Measurements from ENCODE around the gene BANF2. TPM values are rescaled to one million over a fixed set of nuclear protein-coding genes. Genes with fewer than 3 reads are reported as not detected.

Gene BANF2
- total and polyA plus RNA-seq, 4 donors, result not detected

GRCh38 chr20:17750722-17751045 is 50.9 kb downstream of the BANF2 start:
- no peak for DNase-seq
- H3K9me3 ChIP-seq (ENCODE audit: control insufficient read depth, low read length), result no peaks in the 10 kb centered on the region
- H3K27me3 ChIP-seq (ENCODE audit: control insufficient read depth in 1 of 2, insufficient read depth in 2 of 2, low read length in 1 of 2), result no peaks in the 10 kb centered on the region
- no peaks in the 10 kb centered on the region for H3K4me1 ChIP-seq (ENCODE audit: control insufficient read depth in 1 of 2, insufficient read depth in 2 of 2, low read length in 2 of 2)
- 90 to 92% methylated on average over 2 of the region's 2 CpGs for WGBS, 2 donors
- no peak for ATAC-seq (ENCODE audit: low FRiP score)
- no peaks in the 10 kb centered on the region for H3K36me3 ChIP-seq (ENCODE audit: control insufficient read depth in 1 of 2, insufficient read depth in 2 of 2, low read length in 1 of 2)
- intact Hi-C loops (cut with DNase I), result no loop called here
- no peak overlapping the region for H3K4me3 ChIP-seq (ENCODE audit: low read length in 2 of 2)
- H3K27ac ChIP-seq (ENCODE audit: low read depth in 1 of 2, low read length in 2 of 2), result no peak overlapping the region

GRCh38 chr20:17751640-17752039 is 51.9 kb downstream of the BANF2 start:
- Histone ChIP-seq H3K9me3 (ENCODE audit: control insufficient read depth, low read length) (no peaks in the 10 kb centered on the region), H3K36me3 (ENCODE audit: control insufficient read depth in 1 of 2, insufficient read depth in 2 of 2, low read length in 1 of 2) (no peaks in the 10 kb centered on the region), H3K27ac (ENCODE audit: low read depth in 1 of 2, low read length in 2 of 2) (no peak overlapping the region), H3K4me1 (ENCODE audit: control insufficient read depth in 1 of 2, insufficient read depth in 2 of 2, low read length in 2 of 2) (no peaks in the 10 kb centered on the region), H3K27me3 (ENCODE audit: control insufficient read depth in 1 of 2, insufficient read depth in 2 of 2, low read length in 1 of 2) (no peaks in the 10 kb centered on the region), H3K4me3 (ENCODE audit: low read length in 2 of 2) (no peak overlapping the region)
- no peak for ATAC-seq (ENCODE audit: low FRiP score)
- DNase-seq, result no peak
- 86 to 91% methylated on average over 8 of the region's 8 CpGs for WGBS, 2 donors
- intact Hi-C loops (cut with DNase I), result no loop called here

GRCh38 chr20:17752459-17752858 is 52.7 kb downstream of the BANF2 start:
- intact Hi-C loops (cut with DNase I), result no loop called here
- no peaks in the 10 kb centered on the region for H3K27me3 ChIP-seq (ENCODE audit: control insufficient read depth in 1 of 2, insufficient read depth in 2 of 2, low read length in 1 of 2)
- WGBS, 2 donors, result 41 to 71% methylated on average over 2 of the region's 2 CpGs
- no peak overlapping the region for H3K4me3 ChIP-seq (ENCODE audit: low read length in 2 of 2)
- ATAC-seq (ENCODE audit: low FRiP score) (no peak), DNase-seq (no peak)
- H3K36me3 ChIP-seq (ENCODE audit: control insufficient read depth in 1 of 2, insufficient read depth in 2 of 2, low read length in 1 of 2), result no peaks in the 10 kb centered on the region
- no peak overlapping the region for H3K27ac ChIP-seq (ENCODE audit: low read depth in 1 of 2, low read length in 2 of 2)
- no peaks in the 10 kb centered on the region for H3K4me1 ChIP-seq (ENCODE audit: control insufficient read depth in 1 of 2, insufficient read depth in 2 of 2, low read length in 2 of 2)
- H3K9me3 ChIP-seq (ENCODE audit: control insufficient read depth, low read length), result no peaks in the 10 kb centered on the region

- H3K36me3 ChIP-seq (ENCODE audit: control insufficient read depth in 1 of 2, insufficient read depth in 2 of 2, low read length in 1 of 2), result no peaks in the 10 kb centered on the region
- no peak for ATAC-seq (ENCODE audit: low FRiP score)
- H3K4me1 ChIP-seq (ENCODE audit: control insufficient read depth in 1 of 2, insufficient read depth in 2 of 2, low read length in 2 of 2), result no peaks in the 10 kb centered on the region
- no peak overlapping the region for H3K27ac ChIP-seq (ENCODE audit: low read depth in 1 of 2, low read length in 2 of 2)
- no peaks in the 10 kb centered on the region for H3K27me3 ChIP-seq (ENCODE audit: control insufficient read depth in 1 of 2, insufficient read depth in 2 of 2, low read length in 1 of 2)
- no peak overlapping the region for H3K4me3 ChIP-seq (ENCODE audit: low read length in 2 of 2)
- no peak for DNase-seq
- H3K9me3 ChIP-seq (ENCODE audit: control insufficient read depth, low read length), result peaks cover 2% of the 10 kb centered on the region
- intact Hi-C loops (cut with DNase I), result no loop called here
- WGBS, 2 donors, result 88 to 90% methylated on average over 4 of the region's 4 CpGs
Observed at GRCh38 chr20:17753516-17753915, 53.8 kb downstream of the BANF2 start.

GRCh38 chr20:17756529-17756928 is 56.8 kb downstream of the BANF2 start:
- no peak for DNase-seq
- H3K36me3 ChIP-seq (ENCODE audit: control insufficient read depth in 1 of 2, insufficient read depth in 2 of 2, low read length in 1 of 2), result no peaks in the 10 kb centered on the region
- intact Hi-C loops (cut with DNase I), result no loop called here
- no peak for ATAC-seq (ENCODE audit: low FRiP score)
- no peak overlapping the region for H3K27ac ChIP-seq (ENCODE audit: low read depth in 1 of 2, low read length in 2 of 2)
- H3K27me3 ChIP-seq (ENCODE audit: control insufficient read depth in 1 of 2, insufficient read depth in 2 of 2, low read length in 1 of 2), result no peaks in the 10 kb centered on the region
- no peak overlapping the region for H3K4me3 ChIP-seq (ENCODE audit: low read length in 2 of 2)
- no peaks in the 10 kb centered on the region for H3K4me1 ChIP-seq (ENCODE audit: control insufficient read depth in 1 of 2, insufficient read depth in 2 of 2, low read length in 2 of 2)
- H3K9me3 ChIP-seq (ENCODE audit: control insufficient read depth, low read length), result peaks cover 4% of the 10 kb centered on the region
- 86 to 87% methylated on average over 6 of the region's 6 CpGs for WGBS, 2 donors

GRCh38 chr20:17757496-17757895 is 57.7 kb downstream of the BANF2 start:
- no peaks in the 10 kb centered on the region for H3K27me3 ChIP-seq (ENCODE audit: control insufficient read depth in 1 of 2, insufficient read depth in 2 of 2, low read length in 1 of 2)
- H3K4me1 ChIP-seq (ENCODE audit: control insufficient read depth in 1 of 2, insufficient read depth in 2 of 2, low read length in 2 of 2), result no peaks in the 10 kb centered on the region
- H3K9me3 ChIP-seq (ENCODE audit: control insufficient read depth, low read length), result peaks cover 4% of the 10 kb centered on the region
- H3K27ac ChIP-seq (ENCODE audit: low read depth in 1 of 2, low read length in 2 of 2), result no peak overlapping the region
- DNase-seq (no peak), ATAC-seq (ENCODE audit: low FRiP score) (no peak)
- intact Hi-C loops (cut with DNase I), result no loop called here
- WGBS, 2 donors, result 96 to 98% methylated on average over 2 of the region's 2 CpGs
- H3K36me3 ChIP-seq (ENCODE audit: control insufficient read depth in 1 of 2, insufficient read depth in 2 of 2, low read length in 1 of 2), result no peaks in the 10 kb centered on the region
- H3K4me3 ChIP-seq (ENCODE audit: low read length in 2 of 2), result no peak overlapping the region

- Histone ChIP-seq H3K4me3 (ENCODE audit: low read length in 2 of 2) (no peak overlapping the region), H3K9me3 (ENCODE audit: control insufficient read depth, low read length) (peaks cover 4% of the 10 kb centered on the region), H3K27ac (ENCODE audit: low read depth in 1 of 2, low read length in 2 of 2) (no peak overlapping the region), H3K27me3 (ENCODE audit: control insufficient read depth in 1 of 2, insufficient read depth in 2 of 2, low read length in 1 of 2) (no peaks in the 10 kb centered on the region), H3K36me3 (ENCODE audit: control insufficient read depth in 1 of 2, insufficient read depth in 2 of 2, low read length in 1 of 2) (no peaks in the 10 kb centered on the region), H3K4me1 (ENCODE audit: control insufficient read depth in 1 of 2, insufficient read depth in 2 of 2, low read length in 2 of 2) (no peaks in the 10 kb centered on the region)
- DNase-seq (no peak), ATAC-seq (ENCODE audit: low FRiP score) (no peak)
- intact Hi-C loops (cut with DNase I), result no loop called here
- WGBS, 2 donors, result 93 to 96% methylated on average over 3 of the region's 3 CpGs
Observed at GRCh38 chr20:17758010-17758409, 58.2 kb downstream of the BANF2 start.

- WGBS, 2 donors, result 92 to 95% methylated on average over 1 of the region's 1 CpG
Observed at GRCh38 chr20:17758512-17758911, 58.7 kb downstream of the BANF2 start.

GRCh38 chr20:17759449-17759848 is 59.7 kb downstream of the BANF2 start:
- WGBS, 2 donors, result 68 to 74% methylated on average over 1 of the region's 1 CpG
- H3K4me1 ChIP-seq (ENCODE audit: control insufficient read depth in 1 of 2, insufficient read depth in 2 of 2, low read length in 2 of 2), result no peaks in the 10 kb centered on the region
- no peaks in the 10 kb centered on the region for H3K27me3 ChIP-seq (ENCODE audit: control insufficient read depth in 1 of 2, insufficient read depth in 2 of 2, low read length in 1 of 2)
- H3K4me3 ChIP-seq (ENCODE audit: low read length in 2 of 2), result no peak overlapping the region
- intact Hi-C loops (cut with DNase I), result no loop called here
- no peak for ATAC-seq (ENCODE audit: low FRiP score)
- no peak overlapping the region for H3K27ac ChIP-seq (ENCODE audit: low read depth in 1 of 2, low read length in 2 of 2)
- H3K36me3 ChIP-seq (ENCODE audit: control insufficient read depth in 1 of 2, insufficient read depth in 2 of 2, low read length in 1 of 2), result no peaks in the 10 kb centered on the region
- H3K9me3 ChIP-seq (ENCODE audit: control insufficient read depth, low read length), result peaks cover 4% of the 10 kb centered on the region
- no peak for DNase-seq

More at GRCh38 chr20:17758512-17758911, 58.7 kb downstream of the BANF2 start:
- no peak for ATAC-seq (ENCODE audit: low FRiP score)
- intact Hi-C loops (cut with DNase I), result no loop called here
- no peak for DNase-seq
- H3K4me3 ChIP-seq (ENCODE audit: low read length in 2 of 2), result no peak overlapping the region
- H3K27me3 ChIP-seq (ENCODE audit: control insufficient read depth in 1 of 2, insufficient read depth in 2 of 2, low read length in 1 of 2), result no peaks in the 10 kb centered on the region
- H3K4me1 ChIP-seq (ENCODE audit: control insufficient read depth in 1 of 2, insufficient read depth in 2 of 2, low read length in 2 of 2), result no peaks in the 10 kb centered on the region
- peaks cover 4% of the 10 kb centered on the region for H3K9me3 ChIP-seq (ENCODE audit: control insufficient read depth, low read length)
- H3K27ac ChIP-seq (ENCODE audit: low read depth in 1 of 2, low read length in 2 of 2), result no peak overlapping the region
- H3K36me3 ChIP-seq (ENCODE audit: control insufficient read depth in 1 of 2, insufficient read depth in 2 of 2, low read length in 1 of 2), result no peaks in the 10 kb centered on the region
